SU-DHL-6 (cell line): ENCODE measurements around the gene FERMT2.
"Not testable (repeated sequence)": the region's sequence is repeated elsewhere in the genome, so short reads cannot be mapped to it uniquely, and the experiment has no call there.

ENCODE experiments used
- H2AFZ ChIP-seq: fragments of 200-600 bp; sonication (generic); 2 replicates; pipeline ENCODE4 v1.6.1; 2014; ENCODE audit warnings: low read depth, mild to moderate bottlenecking, moderate library complexity, mixed read lengths, antibody characterized with exemption, low read length; ENCODE audit not compliant: severe bottlenecking
- H3F3A ChIP-seq: fragments of 200-600 bp; shearing (Covaris generic); 2 replicates; pipeline ENCODE4 v1.6.0; 2016; ENCODE audit warnings: antibody characterized with exemption, mild to moderate bottlenecking; ENCODE audit not compliant: insufficient read depth
- H3K27ac ChIP-seq: fragments of 200-600 bp; sonication (generic); 2 replicates; pipeline ENCODE4 v1.5.1; 2016; ENCODE audit warnings: low read depth, mild to moderate bottlenecking, low read length, moderate library complexity, mixed read lengths
- H3K27me3 ChIP-seq: fragments of 200-600 bp; sonication (generic), shearing (Covaris generic); 2 replicates; pipeline ENCODE4 v1.6.0; 2014; ENCODE audit warnings: mild to moderate bottlenecking, low read length
- H3K36me3 ChIP-seq: fragments of 200-600 bp; sonication (generic); 2 replicates; pipeline ENCODE4 v1.6.1; 2014; ENCODE audit warnings: mild to moderate bottlenecking, low read length, mixed read lengths
- H3K4me2 ChIP-seq: fragments of 300-600, 200-600 bp; shearing (Covaris generic), sonication (generic); 2 replicates; pipeline ENCODE4 v1.6.0; 2014; ENCODE audit warnings: low read length, low read depth, mild to moderate bottlenecking; ENCODE audit not compliant: poor library complexity, severe bottlenecking
- H3K4me3 ChIP-seq: fragments of 200-600 bp; sonication (generic); 2 replicates; pipeline ENCODE4 v1.5.1; 2014; ENCODE audit warnings: antibody characterized with exemption, low read length, mild to moderate bottlenecking, mixed read lengths; ENCODE audit not compliant: insufficient read depth, poor library complexity, severe bottlenecking
- H3K79me2 ChIP-seq: fragments of 200-600 bp; sonication (generic); 2 replicates; pipeline ENCODE4 v1.6.1; 2014; ENCODE audit warnings: mild to moderate bottlenecking, low read length, moderate library complexity; ENCODE audit not compliant: insufficient read depth
- H3K9ac ChIP-seq: fragments of 200-600 bp; sonication (generic); 2 replicates; pipeline ENCODE4 v1.7.0; 2014; ENCODE audit warnings: mild to moderate bottlenecking, low read length
- H3K9me2 ChIP-seq: fragments of 200-600 bp; sonication (generic); replicated peaks from 2 replicates; pipeline ENCODE4 v1.6.1; 2014; ENCODE audit warnings: low read length; ENCODE audit not compliant: insufficient read depth
- H3K9me3 ChIP-seq: fragments of 200-600 bp; sonication (generic); 2 replicates; pipeline ENCODE4 v1.6.1; 2014; ENCODE audit warnings: low read length, mixed read lengths; ENCODE audit not compliant: insufficient read depth
- H4K20me1 ChIP-seq: fragments of 200-600 bp; sonication (generic); 2 replicates; pipeline ENCODE4 v1.6.1; 2014; ENCODE audit warnings: low read depth, mild to moderate bottlenecking, antibody characterized with exemption, low read length, moderate library complexity, mixed read lengths
- EZH2phosphoT487 ChIP-seq: fragments of 200-600 bp; sonication (generic), shearing (Covaris generic); conservative IDR thresholded peaks from 2 replicates; pipeline ENCODE4 v1.6.1; 2018; ENCODE audit warnings: mild to moderate bottlenecking, antibody characterized with exemption, low read length, moderate library complexity, mixed read lengths
- TF ChIP-seq, protein P1 (sequence below): fragments of 200-600 bp; sonication (generic); IDR thresholded peaks from one replicate; pipeline ENCODE4 v1.5.1; 2017; ENCODE audit warnings: antibody characterized with exemption, mild to moderate bottlenecking, low read length, moderate library complexity; ENCODE audit not compliant: insufficient read depth, poor library complexity, severe bottlenecking

Gene FERMT2

DNA sequence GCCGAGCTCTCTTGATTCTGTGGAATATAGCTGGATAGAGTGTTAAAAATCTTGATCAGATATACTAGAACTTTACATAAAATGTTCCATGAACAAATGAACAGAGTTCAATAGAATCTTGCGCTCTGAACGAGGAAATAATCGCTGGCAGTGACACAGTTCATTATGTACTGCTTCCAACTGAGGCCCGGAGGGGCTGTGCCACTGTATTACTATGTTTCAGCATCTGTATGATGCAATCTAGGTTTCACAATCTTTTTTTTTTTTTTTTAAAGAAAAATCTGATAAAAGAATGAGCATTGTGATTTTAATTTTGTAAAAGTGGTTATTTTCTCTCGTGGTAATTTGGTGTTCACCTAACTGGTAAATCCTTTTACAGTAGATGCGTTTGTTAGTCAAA, 77.2 kb downstream of the FERMT2 start:
- Histone ChIP-seq H3K9ac (no peak overlapping the region), H3K9me3 (no peaks in the 10 kb centered on the region), H4K20me1 (no peaks in the 10 kb centered on the region), H3K79me2 (no peaks in the 10 kb centered on the region), H3F3A (no peaks in the 10 kb centered on the region), H3K4me2 (no peak overlapping the region), H3K9me2 (no peaks in the 10 kb centered on the region), H3K27me3 (no peaks in the 10 kb centered on the region), H3K27ac (no peak overlapping the region), H2AFZ (no peak overlapping the region), H3K36me3 (no peaks in the 10 kb centered on the region), H3K4me3 (no peak overlapping the region)
- TF ChIP-seq, protein P1, sequence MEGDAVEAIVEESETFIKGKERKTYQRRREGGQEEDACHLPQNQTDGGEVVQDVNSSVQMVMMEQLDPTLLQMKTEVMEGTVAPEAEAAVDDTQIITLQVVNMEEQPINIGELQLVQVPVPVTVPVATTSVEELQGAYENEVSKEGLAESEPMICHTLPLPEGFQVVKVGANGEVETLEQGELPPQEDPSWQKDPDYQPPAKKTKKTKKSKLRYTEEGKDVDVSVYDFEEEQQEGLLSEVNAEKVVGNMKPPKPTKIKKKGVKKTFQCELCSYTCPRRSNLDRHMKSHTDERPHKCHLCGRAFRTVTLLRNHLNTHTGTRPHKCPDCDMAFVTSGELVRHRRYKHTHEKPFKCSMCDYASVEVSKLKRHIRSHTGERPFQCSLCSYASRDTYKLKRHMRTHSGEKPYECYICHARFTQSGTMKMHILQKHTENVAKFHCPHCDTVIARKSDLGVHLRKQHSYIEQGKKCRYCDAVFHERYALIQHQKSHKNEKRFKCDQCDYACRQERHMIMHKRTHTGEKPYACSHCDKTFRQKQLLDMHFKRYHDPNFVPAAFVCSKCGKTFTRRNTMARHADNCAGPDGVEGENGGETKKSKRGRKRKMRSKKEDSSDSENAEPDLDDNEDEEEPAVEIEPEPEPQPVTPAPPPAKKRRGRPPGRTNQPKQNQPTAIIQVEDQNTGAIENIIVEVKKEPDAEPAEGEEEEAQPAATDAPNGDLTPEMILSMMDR = no peak

DNA sequence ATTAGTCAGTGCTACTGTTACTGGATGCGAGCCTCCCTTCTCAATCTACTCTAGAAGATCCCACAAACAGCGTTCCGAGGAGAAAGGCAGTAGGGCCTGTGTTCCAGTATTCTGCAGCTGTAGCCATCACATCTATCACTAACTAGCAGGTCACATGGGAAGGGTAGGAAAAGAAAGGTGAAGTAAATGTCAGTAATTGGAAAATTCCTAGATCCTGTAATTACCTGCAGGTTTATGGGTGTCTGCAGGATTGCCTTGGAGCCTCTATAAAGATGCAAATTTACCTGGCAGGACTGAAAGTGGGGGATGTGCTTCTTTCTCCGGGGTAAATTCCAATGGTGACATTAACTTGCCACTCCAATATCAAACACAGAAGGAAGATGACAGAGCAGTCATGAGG, 77.8 kb downstream of the FERMT2 start:
- TF ChIP-seq, protein P1 = no peak
- no peak for TF ChIP-seq EZH2phosphoT487
- Histone ChIP-seq H3K79me2 (no peaks in the 10 kb centered on the region), H3K36me3 (no peaks in the 10 kb centered on the region), H3K9me2 (no peaks in the 10 kb centered on the region), H3K9me3 (no peaks in the 10 kb centered on the region), H3K4me3 (no peak overlapping the region), H3K27ac (no peak overlapping the region), H2AFZ (no peak overlapping the region), H4K20me1 (no peaks in the 10 kb centered on the region), H3K9ac (no peak overlapping the region), H3K27me3 (no peaks in the 10 kb centered on the region), H3K4me2 (no peak overlapping the region), H3F3A (no peaks in the 10 kb centered on the region)

DNA sequence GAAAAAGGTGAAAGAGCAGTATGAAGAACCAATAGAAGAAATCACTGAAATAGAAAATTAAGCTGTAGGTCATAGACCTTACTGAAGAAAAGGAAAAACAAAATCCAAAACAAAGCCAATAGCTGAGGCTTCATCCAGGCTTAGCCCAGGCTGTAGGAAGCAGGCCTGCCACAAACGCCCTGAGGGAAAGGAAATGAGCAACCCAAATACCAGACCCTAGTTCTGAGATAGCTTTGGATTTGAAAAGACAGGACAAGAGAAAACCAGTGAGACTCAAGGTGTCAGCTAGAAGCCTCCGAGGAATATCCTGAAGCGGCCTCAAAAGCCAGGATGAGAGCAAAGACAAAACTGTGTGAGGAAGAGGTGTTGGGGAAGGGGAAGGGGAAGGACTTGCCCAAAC, 79.2 kb downstream of the FERMT2 start:
- Histone ChIP-seq H3K4me3 (no peak overlapping the region), H3K79me2 (no peaks in the 10 kb centered on the region), H3K9ac (no peak overlapping the region), H4K20me1 (no peaks in the 10 kb centered on the region), H3K4me2 (no peak overlapping the region), H3K27me3 (no peaks in the 10 kb centered on the region), H3K27ac (no peak overlapping the region), H3K36me3 (no peaks in the 10 kb centered on the region), H3K9me2 (no peaks in the 10 kb centered on the region), H2AFZ (no peak overlapping the region), H3F3A (no peaks in the 10 kb centered on the region), H3K9me3 (no peaks in the 10 kb centered on the region)
- no peak for TF ChIP-seq EZH2phosphoT487
- TF ChIP-seq, protein P1 = no peak

DNA sequence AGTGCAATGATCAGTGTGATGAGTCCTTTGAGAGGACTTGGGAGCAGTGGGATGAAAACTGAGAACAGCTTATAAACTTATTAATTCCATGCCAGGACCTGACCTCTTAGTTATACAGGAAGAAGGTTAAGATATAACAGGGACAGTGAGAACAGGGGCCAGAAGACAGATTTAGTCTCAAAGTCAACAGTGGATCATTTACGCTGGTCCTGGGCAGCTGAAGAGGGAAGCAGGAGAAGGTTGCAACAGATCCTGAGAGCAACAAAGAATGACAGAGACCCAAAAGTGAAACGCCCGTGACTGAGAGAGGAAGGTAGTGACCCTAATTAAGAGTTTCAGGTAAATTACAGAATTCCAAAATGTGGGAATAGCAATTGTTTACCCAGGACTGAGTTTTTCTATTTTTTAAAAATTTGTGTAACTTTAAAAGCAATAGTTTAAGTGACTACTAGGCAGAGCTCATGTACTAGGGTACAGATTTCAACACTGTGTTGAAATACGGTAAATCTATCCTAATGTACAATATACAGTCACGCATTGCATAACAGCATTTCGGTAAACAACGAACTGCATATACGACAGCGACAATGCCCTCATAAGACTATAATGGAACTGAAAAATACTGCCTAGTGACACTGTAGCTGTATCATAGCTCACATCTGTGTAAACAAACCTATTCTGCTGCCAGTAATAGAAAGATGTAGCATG, 81.8 kb downstream of the FERMT2 start:
- H3F3A ChIP-seq = no peaks in the 10 kb centered on the region
- no peaks in the 10 kb centered on the region for H3K79me2 ChIP-seq
- no peak overlapping the region for H3K4me3 ChIP-seq
- TF ChIP-seq, protein P1 = no peak
- TF ChIP-seq EZH2phosphoT487 = no peak
- no peaks in the 10 kb centered on the region for H3K27me3 ChIP-seq
- H4K20me1 ChIP-seq = no peaks in the 10 kb centered on the region
- H2AFZ ChIP-seq = no peak overlapping the region
- H3K9me3 ChIP-seq = no peaks in the 10 kb centered on the region
- H3K4me2 ChIP-seq = no peak overlapping the region
- H3K27ac ChIP-seq = no peak overlapping the region
- H3K9me2 ChIP-seq = no peaks in the 10 kb centered on the region
- H3K36me3 ChIP-seq = no peaks in the 10 kb centered on the region
- H3K9ac ChIP-seq = no peak overlapping the region

DNA sequence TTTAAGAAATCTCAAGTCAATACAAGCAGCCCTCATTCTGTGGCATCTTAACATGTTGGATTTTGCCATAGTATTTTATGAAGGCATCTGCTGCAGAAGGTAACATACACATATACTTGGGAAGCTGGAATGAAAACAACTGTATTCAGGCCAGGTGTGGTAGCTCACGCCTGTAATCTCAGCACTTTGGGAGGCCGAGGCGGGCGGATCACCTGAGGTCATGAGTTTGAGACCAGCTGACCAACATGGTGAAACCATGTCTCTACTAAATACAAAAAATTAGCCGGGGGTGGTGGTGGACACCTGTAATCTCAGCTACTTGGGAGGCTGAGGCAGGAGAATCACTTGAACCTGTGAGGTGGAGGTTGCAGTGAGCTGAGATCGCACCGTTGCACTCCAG, 86.0 kb downstream of the FERMT2 start:
- not testable (repeated sequence) for H4K20me1 ChIP-seq, H3K27ac ChIP-seq, H3K9me3 ChIP-seq, H3K9ac ChIP-seq, H3K79me2 ChIP-seq, H3K27me3 ChIP-seq, H3K36me3 ChIP-seq, H3K9me2 ChIP-seq, H3K4me3 ChIP-seq, H3K4me2 ChIP-seq, H2AFZ ChIP-seq, H3F3A ChIP-seq
